ENCODE results near the gene ANKMY1. TPM values are rescaled to one million over a fixed set of nuclear protein-coding genes. Genes with fewer than 3 reads are reported as not detected.

Gene ANKMY1
- total and polyA plus RNA-seq, 2 of the 13 experiments (the other 11 are each of a cell fraction or from before 2014, with no cell fraction given) = 11.7 to 18.8 TPM

GRCh38 chr2:240568678-240569522, 11.1 kb upstream of the ANKMY1 start (continued):
- TF ChIP-seq GATAD1 (CRISPR knock-in tag; IDR thresholded peaks at IDR 0.05) (no peak), ZNF713 (CRISPR knock-in tag; IDR thresholded peaks at IDR 0.05) (no peak), PRDM15 (CRISPR knock-in tag; IDR thresholded peaks at IDR 0.05) (no peak), TCF12 (IDR thresholded peaks at IDR 0.05) (no peak), TCF12 (CRISPR knock-in tag; IDR thresholded peaks at IDR 0.05) (peak; percentile 47; the same call in 1 of the 2 replicates)

GRCh38 chr2:240567872-240568677, 10.3 kb upstream of the ANKMY1 start, which contains the start of gene RNPEPL1:
RNPEPL1 (plus strand) TSS chr2:240568484; CDS start chr2:240568587, 103 bp downstream.
- H2AFZ ChIP-seq (ENCODE audit: low read length) = no peak within 1 kb of the TSS
- H3K27me3 ChIP-seq (ENCODE audit: control insufficient read depth in 1 of 2, insufficient read depth in 2 of 2, low read length in 2 of 2) = no peaks in the 10 kb centered on the region; a peak in 1 of 5 replicates
- FAIRE-seq = no peak
- H3K4me1 ChIP-seq (ENCODE audit: insufficient read depth, low read length) = peaks cover 47% of the 10 kb centered on the region
- POLR2A ChIA-PET = interaction anchor here (0.6 to 7.2 kb wide), 6 partner anchors 7 to 37 kb away, joined by 4 to 149 read pairs (median 27); partner anchors contain the start of gene CAPN10
- H3K9ac ChIP-seq (ENCODE audit: insufficient read depth, low read depth, low read length) = peak within 1 kb of the TSS; percentile 78
- peaks cover 22% of the 10 kb centered on the region for H3K79me2 ChIP-seq (ENCODE audit: insufficient read depth, low read length)
- peak; percentile 11 for ATAC-seq
- H3K4me3 ChIP-seq (replicated peaks in 1 of 3; ENCODE audit: insufficient read depth in 1 of 3, low read depth in 2 of 3, low read length in 3 of 3) = peak within 1 kb of the TSS; percentile 70 to 87 (median 72)
- DNase-seq (ENCODE audit: low spot score) = no peak
- no peaks in the 10 kb centered on the region for H3K9me3 ChIP-seq (ENCODE audit: low read length)
- peak within 1 kb of the TSS; percentile 61 for H3K27ac ChIP-seq (ENCODE audit: extremely low read length, insufficient read depth, low read length)
- no peaks in the 10 kb centered on the region; the same call in 1 of the 2 replicates for H4K20me1 ChIP-seq (ENCODE audit: insufficient read depth, low read length)
- H3K36me3 ChIP-seq (replicated peaks in 1 of 2; ENCODE audit: control insufficient read depth in 1 of 2, insufficient read depth in 2 of 2, low read length in 2 of 2) = peaks cover 0 to 2% of the 10 kb centered on the region in 2 experiments; a peak in 2 of 5 replicates
- no TSS peak for BruUV-seq (replicated peaks)
- CTCF ChIA-PET (ENCODE audit: low intra/inter-chr PET ratio, low total read pairs) = interaction anchor here (0.9 kb wide), 2 partner anchors 11 to 54 kb away, joined by 3 read pairs; no protein-coding TSS in a partner anchor
- intact Hi-C loops (cut with micrococcal nuclease; ENCODE audit: unreplicated experiment) (loop anchor here (2.0 kb wide), 1 partner anchor 13 kb away; no protein-coding TSS in a partner anchor), in situ Hi-C loops (cut with HindIII; ENCODE audit: extremely low pct_ligation_motif_present, low pct_unique_long_range_greater_than_20kb) (loop anchor here (25.0 kb wide), 1 partner anchor 644 kb away; no protein-coding TSS in a partner anchor)
- under 1% methylated on average over 19 of the region's 106 CpGs for WGBS (ENCODE audit: low lambda C conversion rate)
- H3K4me2 ChIP-seq (ENCODE audit: low read depth, low read length) = peak within 1 kb of the TSS; percentile 99
- TF ChIP-seq MLXIP (CRISPR knock-in tag; IDR thresholded peaks at IDR 0.05; ENCODE audit: borderline replicate concordance) (no peak), CEBPB (IDR thresholded peaks at IDR 0.05; ENCODE audit: borderline replicate concordance, low read depth, low read length) (no peak), ZNF256 (CRISPR knock-in tag; conservative IDR thresholded peaks at IDR 0.05) (no peak), ATF5 (CRISPR knock-in tag; IDR thresholded peaks at IDR 0.05; ENCODE audit: low read depth) (no peak), ZNF513 (CRISPR knock-in tag; conservative IDR thresholded peaks at IDR 0.05) (no peak)

Measured in HepG2 (cell line).